GM18951 (cell line): ENCODE data around the gene RNF13.
"Not testable (repeated sequence)": the region's sequence is repeated elsewhere in the genome, so short reads cannot be mapped to it uniquely, and the experiment has no call there.

ENCODE experiments used
- POLR2A ChIP-seq: IDR thresholded peaks from 4 replicates; pipeline ENCODE4 v1.6.1; 2011; ENCODE audit warnings: mild to moderate bottlenecking; ENCODE audit not compliant: insufficient read length, insufficient read depth; ENCODE audit errors: extremely low read depth
- in situ Hi-C: fragments of 300-500 bp; cut with MboI; formaldehyde crosslinking; loops from one replicate; pipeline ENCODE4 v1.12.0; 2022; ENCODE audit warnings: low sequenced_read_pairs, mixed read lengths, inconsistent platforms; ENCODE audit not compliant: unreplicated experiment

RNF13 gene

DNA sequence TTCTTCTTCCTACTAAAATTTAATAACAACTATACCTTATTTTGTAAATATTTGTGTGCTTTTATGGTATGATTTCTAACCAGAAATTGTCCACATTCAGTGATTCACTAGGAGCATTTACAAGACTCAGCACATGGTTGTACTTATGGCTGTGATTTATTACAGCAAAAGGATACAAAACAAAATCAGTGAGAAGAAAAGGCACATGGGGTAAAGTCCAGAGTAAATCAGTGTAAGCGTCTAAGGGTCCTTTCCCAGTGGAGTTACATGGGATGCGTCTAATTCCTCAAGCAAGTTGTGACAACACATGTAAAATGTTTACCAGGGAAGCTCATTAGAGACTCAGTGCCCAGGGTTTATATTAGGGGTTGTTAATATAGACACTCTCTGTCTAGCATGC is 31.1 kb downstream of the RNF13 start:
- TF ChIP-seq POLR2A, result no peak
- in situ Hi-C loops, result no loop called here

GRCh38 chr3:149845570-149846244 is 32.7 kb downstream of the RNF13 start:
- in situ Hi-C loops, result no loop called here
- TF ChIP-seq POLR2A, result no peak

DNA sequence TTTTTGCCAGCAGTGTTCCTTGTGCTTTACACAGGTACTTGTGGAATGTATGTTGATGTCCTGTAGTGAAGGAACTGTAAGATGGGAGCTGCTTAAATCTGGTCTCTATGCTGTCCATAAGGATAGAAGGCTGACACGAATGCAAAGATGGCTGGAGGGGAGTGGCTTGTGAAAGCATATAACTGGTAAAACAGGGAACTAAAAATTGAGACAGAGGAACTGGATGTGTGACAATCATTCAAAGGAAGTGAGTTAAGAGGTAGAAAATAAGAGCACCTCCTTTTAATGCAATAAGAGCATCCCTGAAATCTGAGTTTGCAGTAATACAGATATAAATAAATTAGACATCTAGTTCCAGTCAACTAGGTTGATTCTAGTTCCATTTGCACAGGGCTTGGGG is 35.2 kb downstream of the RNF13 start:
- TF ChIP-seq POLR2A, result no peak
- in situ Hi-C loops, result no loop called here

DNA sequence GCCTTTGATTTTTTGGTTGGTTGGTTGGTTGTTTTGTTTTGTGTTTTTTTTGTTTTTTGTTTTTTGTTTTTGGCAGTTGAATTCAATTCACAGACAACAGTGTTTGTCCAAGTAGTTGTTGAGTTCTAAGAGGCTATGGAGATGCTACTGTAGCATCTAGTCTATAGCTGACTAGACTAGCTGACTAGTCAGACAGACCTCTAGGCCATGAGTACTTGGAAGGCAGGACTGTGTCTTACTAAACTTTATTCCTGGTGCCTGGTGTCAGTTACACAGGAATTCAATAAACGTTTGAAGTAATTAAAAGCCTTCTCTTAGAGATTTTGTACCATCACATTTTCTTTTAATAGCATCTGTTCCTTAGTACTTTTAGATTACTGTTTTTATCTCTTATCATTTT is 35.7 kb downstream of the RNF13 start:
- TF ChIP-seq POLR2A, result no peak
- in situ Hi-C loops, result no loop called here

GRCh38 chr3:149850787-149851584 is 38.0 kb downstream of the RNF13 start:
- TF ChIP-seq POLR2A, result no peak
- in situ Hi-C loops, result no loop called here

DNA sequence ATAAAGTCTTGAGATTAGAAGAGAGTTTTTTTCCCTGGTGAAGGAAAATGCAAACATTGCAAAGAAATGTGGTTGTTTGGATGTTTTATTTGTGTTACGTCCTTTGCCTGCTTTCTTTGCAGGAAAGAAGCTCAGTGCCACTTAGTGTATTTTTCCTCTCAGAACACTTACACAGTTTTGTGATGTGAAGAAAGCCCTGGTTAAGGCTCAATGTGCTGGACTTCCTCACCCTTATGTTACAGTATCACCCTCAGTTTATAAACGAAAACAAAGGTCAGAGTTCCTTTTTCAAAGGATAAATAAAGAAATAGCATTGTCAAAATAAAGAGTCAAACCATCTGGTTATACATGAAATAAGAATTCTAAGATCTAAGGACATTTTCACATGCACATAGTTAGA is 45.9 kb downstream of the RNF13 start:
- in situ Hi-C loops, result no loop called here
- no peak for TF ChIP-seq POLR2A

DNA sequence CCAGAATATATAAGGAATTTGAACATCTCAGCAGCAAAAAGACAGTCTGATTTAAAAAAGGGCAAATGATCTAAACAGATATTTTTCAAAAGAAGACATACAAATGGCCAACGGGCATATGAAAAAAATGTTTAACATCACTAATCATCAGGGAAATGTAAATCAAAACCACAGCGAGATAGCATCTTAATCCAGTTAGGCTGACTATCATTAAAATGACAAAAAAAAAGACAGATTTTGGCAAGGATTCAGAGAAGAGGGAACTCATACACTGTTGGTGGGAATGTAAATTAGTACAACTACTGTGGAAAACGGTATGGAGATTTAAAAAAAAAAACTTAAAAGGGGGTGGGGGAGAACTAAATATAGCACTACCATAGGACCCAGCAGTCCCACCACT is 47.9 kb downstream of the RNF13 start:
- no peak for TF ChIP-seq POLR2A
- in situ Hi-C loops, result no loop called here

GRCh38 chr3:149867563-149867962 is 54.5 kb downstream of the RNF13 start:
- no peak for TF ChIP-seq POLR2A
- in situ Hi-C loops, result no loop called here

GRCh38 chr3:149871855-149872254 is 58.8 kb downstream of the RNF13 start:
- no peak for TF ChIP-seq POLR2A
- in situ Hi-C loops, result no loop called here

DNA sequence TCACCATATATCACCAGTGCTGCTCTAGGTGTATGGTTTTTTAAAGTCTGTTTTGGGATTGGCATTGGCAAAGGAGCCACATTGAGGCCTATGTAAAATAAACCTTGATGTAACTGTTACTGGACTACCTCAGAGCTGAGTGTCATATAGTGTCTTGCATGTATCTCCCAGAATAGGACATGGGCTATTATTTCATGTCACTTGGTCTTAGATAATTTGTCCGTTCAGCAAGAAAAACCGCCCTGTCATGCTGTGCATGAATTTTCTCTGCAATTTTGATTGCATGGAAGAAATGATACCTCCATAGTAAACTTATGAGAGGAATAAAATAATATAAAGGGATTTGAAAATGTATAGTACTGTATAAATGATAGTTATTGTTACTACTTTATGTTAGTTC is 59.6 kb downstream of the RNF13 start:
- TF ChIP-seq POLR2A, result no peak
- in situ Hi-C loops, result no loop called here

GRCh38 chr3:149877668-149878067 is 64.7 kb downstream of the RNF13 start:
- TF ChIP-seq POLR2A, result no peak
- in situ Hi-C loops, result no loop called here

DNA sequence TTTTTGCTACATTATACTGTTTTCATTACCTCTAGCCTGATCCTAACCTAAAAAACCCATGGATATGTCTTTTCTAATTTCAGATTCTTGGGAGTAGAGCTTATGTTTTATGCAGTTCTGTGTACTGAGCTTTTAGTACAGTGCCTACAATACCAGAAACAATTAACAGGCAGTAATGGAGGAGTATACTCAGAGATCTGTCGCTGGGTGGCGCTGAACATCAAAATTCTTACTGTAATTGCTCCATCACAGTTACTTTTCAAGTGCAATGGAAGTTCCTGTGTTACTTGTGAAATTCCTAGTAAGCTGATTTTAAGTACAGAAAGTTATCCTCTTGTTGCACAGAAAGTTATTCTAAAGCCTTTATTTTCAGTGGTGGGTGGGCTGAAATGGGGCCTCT is 66.9 kb downstream of the RNF13 start:
- no peak for TF ChIP-seq POLR2A
- in situ Hi-C loops, result no loop called here

GRCh38 chr3:149881879-149882278 is 68.9 kb downstream of the RNF13 start:
- TF ChIP-seq POLR2A, result no peak
- in situ Hi-C loops, result no loop called here

- TF ChIP-seq POLR2A, result no peak
- in situ Hi-C loops, result no loop called here
Measured at GRCh38 chr3:149883134-149883533, 70.1 kb downstream of the RNF13 start.

GRCh38 chr3:149883860-149884259 is 70.8 kb downstream of the RNF13 start:
- in situ Hi-C loops, result not testable (repeated sequence)

- in situ Hi-C loops, result not testable (repeated sequence)
Measured at GRCh38 chr3:149884848-149885247, 71.8 kb downstream of the RNF13 start.
